ENCODE results near the gene ERAS.
"Not testable (repeated sequence)": the region's sequence is repeated elsewhere in the genome, so short reads cannot be mapped to it uniquely, and the experiment has no call there.

Gene ERAS

DNA sequence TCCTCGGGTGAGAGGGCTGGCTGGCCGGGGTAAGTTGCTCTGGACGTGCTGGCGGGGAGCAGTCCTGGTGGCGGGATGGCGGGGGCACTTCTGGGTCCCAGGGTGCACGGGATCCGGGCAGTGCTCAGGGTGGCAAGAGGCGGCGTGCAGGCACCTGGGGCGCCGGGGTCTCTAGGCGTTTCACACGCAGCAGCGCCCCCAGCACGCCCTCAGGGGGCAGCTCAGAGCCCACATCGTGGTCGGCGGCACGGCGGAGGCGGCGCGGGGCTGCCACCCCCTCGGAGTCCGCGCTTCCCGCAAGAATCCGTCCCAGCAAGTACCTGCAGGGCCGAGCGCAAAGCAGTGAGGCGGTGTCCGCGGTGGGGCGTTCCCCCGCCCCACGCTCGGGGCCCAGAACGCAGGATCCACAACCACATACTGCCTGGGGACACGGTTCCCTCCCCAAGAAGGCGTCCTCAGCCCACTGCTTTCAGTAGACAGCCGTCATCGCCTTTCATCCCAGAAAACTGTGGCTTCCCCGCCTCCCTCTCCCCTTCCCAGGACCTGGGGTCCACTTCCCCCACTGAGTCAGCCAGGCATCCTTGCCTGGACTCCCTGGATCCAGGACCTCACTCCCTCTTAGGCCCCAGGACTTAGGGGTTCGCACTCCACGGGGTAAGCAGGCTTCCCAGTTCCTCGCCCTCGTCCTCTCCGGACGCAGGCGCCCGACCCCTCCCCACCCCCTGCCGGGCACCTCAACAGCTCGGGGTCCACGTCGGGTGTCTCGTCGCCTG lies 5.0 kb downstream of the ERAS start:
- DNase-seq (ENCODE audit: low spot score), result no peak

DNA sequence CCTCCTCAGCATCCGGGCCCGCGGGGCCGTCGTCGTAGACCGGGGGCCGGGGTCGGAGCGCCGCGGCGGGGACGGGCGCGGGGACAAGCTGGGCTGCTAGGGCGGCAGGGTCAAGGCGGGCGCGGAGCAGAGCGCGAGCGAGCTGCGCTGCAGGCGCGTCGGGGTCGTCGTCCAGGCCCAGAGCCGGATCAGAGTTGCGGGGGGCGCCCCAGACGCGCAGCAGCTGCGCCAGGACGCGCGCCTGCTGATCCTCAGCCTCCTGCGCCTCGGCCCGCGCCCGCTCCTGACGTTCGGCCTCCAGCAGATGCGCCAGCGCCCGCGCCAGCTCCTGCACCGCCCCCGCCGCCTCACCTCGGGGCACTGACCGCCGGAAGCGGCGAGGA lies 5.6 kb downstream of the ERAS start:
- no peak for DNase-seq (ENCODE audit: low spot score)

DNA sequence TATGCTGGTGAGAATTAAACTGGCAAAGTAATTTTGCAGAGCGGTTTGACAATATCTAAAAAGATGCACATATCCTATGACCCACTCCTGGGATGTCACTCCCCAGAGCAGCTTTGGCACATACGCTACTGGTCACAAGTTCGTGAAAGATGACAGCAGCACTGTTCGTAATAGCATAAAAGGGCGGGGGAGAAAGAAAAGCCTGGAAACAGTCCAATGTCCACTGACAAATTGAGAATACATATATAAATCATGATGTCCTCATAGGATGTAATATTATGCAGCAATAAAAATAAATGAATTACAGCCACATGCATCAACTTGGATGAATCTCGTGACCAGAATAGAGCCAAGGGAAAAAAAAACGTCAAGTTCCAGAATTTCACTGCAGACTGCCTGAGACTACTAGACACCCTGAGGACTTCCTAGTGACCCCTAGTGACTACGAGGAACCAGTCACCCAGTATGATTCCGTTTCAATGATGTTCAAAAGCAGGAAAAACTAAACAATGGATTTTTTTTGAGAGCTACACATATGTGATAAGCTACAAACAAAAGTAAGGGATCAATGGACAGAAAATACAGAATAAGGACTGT lies 7.3 kb downstream of the ERAS start:
- DNase-seq (ENCODE audit: low spot score), result no peak

GRCh38 chrX:48834383-48834709 lies 8.0 kb downstream of the ERAS start:
- DNase-seq (ENCODE audit: low spot score), result peak; percentile 4

GRCh38 chrX:48835524-48836329 lies 9.4 kb downstream of the ERAS start, which contains the start of gene PCSK1N:
Gene PCSK1N, minus strand, starts transcription at chrX:48835610. Its CDS starts 78 bp downstream, at chrX:48835532.
- DNase-seq (ENCODE audit: low spot score), result peak; percentile 26

- DNase-seq (ENCODE audit: low spot score), result no peak
Observed at GRCh38 chrX:48839686-48840085, 13.4 kb downstream of the ERAS start.

GRCh38 chrX:48848847-48849246 lies 22.5 kb downstream of the ERAS start:
- no peak for DNase-seq (ENCODE audit: low spot score)

DNA sequence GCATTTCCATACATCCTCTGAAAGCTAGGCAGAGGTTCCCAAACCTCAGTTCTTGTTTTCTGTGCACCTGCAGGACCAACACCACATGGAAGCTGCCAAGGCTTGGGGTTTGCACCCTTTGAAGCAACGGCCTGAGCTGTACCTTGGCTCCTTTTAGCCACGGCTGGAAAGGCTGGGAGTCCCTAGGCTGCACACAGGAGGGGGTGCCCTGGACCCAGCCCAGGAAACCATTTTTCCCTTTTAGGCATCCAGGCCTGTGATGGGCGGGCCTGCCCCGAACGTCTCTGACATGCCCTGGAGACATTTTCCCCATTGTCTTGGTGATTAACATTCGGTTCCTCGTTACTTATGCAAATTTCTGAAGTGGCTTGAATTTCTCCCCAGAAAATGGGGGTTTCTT lies 26.5 kb downstream of the ERAS start:
- DNase-seq (ENCODE audit: low spot score), result no peak

DNA sequence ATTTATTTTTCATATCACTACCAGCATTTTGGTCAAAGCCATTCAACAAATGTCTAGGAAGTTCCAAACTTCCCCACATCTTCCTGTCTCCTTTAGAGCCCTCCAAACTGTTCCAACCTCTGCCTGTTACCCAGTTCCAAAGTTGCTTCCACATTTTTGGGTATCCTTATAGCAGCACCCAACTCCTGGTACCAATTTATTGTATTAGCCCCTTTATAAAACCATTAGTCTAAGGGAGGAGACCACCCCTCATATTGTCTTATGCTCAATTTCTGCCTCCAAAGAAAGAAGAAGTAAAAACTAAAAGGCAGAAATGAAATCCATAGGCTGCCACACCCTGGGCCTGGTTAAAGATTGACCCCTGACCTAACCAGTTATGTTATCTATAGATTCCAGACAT lies 27.2 kb downstream of the ERAS start:
- DNase-seq (ENCODE audit: low spot score), result not testable (repeated sequence)

- DNase-seq (ENCODE audit: low spot score), result not testable (repeated sequence)
Observed at GRCh38 chrX:48854121-48854804, 27.9 kb downstream of the ERAS start.

DNA sequence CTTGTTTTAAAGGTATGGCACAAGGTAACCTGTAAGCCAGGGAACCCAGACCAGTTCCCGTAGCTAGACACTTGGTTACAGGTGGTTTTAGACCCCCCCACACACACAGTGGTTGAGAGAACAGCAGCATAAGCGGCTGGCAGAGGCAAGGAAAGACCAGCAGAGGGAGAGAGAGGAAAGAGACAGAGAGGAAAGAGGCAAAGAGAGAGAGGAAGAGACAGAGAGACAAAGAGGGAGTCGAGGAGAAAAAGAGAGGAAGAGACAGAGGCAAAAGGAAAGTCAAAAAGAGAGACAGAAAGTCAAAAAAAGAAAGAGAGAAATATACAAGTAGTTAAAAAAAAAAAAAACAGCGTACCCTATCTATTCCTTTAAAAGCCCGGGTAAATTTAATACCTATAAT lies 28.6 kb downstream of the ERAS start:
- DNase-seq (ENCODE audit: low spot score), result no peak

- DNase-seq (ENCODE audit: low spot score), result no peak
Observed at GRCh38 chrX:48864210-48864609, 37.9 kb downstream of the ERAS start.

DNA sequence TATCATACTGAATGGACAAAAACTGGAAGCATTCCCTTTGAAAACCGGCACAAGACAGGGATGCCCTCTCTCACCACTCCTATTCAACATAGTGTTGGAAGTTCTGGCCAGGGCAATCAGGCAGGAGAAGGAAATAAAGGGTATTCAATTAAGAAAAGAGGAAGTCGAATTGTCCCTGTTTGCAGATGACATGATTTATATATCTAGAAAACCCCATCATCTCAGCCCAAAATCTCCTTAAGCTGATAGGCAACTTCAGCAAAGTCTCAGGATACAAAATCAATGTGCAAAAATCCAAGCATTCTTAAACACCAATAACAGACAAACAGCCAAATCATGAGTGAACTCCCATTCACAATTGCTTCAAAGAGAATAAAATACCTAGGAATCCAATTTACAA lies 45.7 kb downstream of the ERAS start:
- not testable (repeated sequence) for DNase-seq (ENCODE audit: low spot score)

- DNase-seq (ENCODE audit: low spot score), result not testable (repeated sequence)
Observed at GRCh38 chrX:48876944-48877343, 50.6 kb downstream of the ERAS start.

Data from Ammon's horn (tissue), 1 donor.